ENCODE measurements around the gene HOGA1.
"Not testable (repeated sequence)": the region's sequence is repeated elsewhere in the genome, so short reads cannot be mapped to it uniquely, and the experiment has no call there.

DNA sequence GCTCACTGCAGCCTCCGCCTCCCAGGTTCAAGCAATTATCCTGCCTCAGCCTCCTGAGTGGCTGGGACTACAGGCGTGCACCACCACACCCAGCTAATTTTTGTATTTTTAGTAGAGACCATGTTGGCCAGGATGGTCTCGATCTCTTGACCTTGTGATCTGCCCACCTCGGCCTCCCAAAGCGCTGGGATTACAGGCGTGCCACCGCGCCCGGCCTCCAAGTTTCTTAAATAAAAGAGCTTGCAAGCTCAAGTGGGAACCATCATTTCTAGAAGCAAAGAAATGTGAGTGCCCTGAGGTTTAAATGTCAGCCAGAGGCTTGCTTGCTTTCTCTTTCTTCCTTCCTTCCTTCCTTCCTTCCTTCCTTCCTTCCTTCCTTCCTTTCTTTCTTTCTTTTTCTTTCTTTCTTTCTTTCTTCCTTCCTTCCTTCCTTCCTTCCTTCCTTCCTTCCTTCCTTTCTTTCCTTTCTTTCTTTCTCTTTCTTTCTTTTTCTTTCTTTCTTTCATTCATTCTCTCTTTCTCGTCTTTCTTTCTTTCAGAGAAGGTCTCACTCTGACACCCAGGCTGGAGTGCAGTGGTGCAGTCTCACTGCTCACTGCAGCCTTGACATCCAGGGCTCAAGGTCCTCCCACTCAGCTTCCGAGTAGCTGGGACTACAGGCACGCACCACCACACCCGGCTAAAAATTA, 58.4 kb downstream of the HOGA1 start:
- TF ChIP-seq, protein P1, sequence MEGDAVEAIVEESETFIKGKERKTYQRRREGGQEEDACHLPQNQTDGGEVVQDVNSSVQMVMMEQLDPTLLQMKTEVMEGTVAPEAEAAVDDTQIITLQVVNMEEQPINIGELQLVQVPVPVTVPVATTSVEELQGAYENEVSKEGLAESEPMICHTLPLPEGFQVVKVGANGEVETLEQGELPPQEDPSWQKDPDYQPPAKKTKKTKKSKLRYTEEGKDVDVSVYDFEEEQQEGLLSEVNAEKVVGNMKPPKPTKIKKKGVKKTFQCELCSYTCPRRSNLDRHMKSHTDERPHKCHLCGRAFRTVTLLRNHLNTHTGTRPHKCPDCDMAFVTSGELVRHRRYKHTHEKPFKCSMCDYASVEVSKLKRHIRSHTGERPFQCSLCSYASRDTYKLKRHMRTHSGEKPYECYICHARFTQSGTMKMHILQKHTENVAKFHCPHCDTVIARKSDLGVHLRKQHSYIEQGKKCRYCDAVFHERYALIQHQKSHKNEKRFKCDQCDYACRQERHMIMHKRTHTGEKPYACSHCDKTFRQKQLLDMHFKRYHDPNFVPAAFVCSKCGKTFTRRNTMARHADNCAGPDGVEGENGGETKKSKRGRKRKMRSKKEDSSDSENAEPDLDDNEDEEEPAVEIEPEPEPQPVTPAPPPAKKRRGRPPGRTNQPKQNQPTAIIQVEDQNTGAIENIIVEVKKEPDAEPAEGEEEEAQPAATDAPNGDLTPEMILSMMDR (conservative IDR thresholded peaks at IDR 0.05 in 1 of 2, IDR thresholded peaks at IDR 0.05 in 1 of 2; ENCODE audit: low read depth in 1 of 2, low read length in 2 of 2) = not testable (repeated sequence)
- TF ChIP-seq EZH2 (IDR thresholded peaks at IDR 0.05; ENCODE audit: low read length, missing control alignments) = not testable (repeated sequence)
